OCI-LY7 (cell line): Measurements from ENCODE around the gene YY1. TPM values are rescaled to one million over a fixed set of nuclear protein-coding genes. Genes with fewer than 3 reads are reported as not detected.

Experiments
- BruUV-seq: library from RNA; stranded (reverse); fragments of 400-500 nt; replicated peaks from 2 replicates; lab custom pipeline; 2021; lab: Mats Ljungman, UMichigan
- CTCF ChIA-PET: fragments of 300-600 bp; sonication (Branson Sonifier 250); formaldehyde crosslinking; loops from one replicate; lab custom pipeline; 2022; ENCODE audit warnings: antibody characterized with exemption; ENCODE audit not compliant: unreplicated experiment; lab: Charles Lee
- POLR2A ChIA-PET: fragments of 300-600 bp; sonication (Branson Sonifier 250); formaldehyde crosslinking; loops from one replicate; lab custom pipeline; 2022; ENCODE audit warnings: antibody characterized with exemption; lab: Charles Lee
- DNase-seq: peaks from one replicate; pipeline ENCODE4 v3.0.0-alpha.2; 2015; ENCODE audit warnings: low spot score
- H2AFZ ChIP-seq: fragments of 200-600 bp; sonication (generic), shearing (Covaris generic); 2 replicates; pipeline ENCODE4 v1.6.1; 2014; ENCODE audit warnings: mild to moderate bottlenecking, antibody characterized with exemption, low read length, moderate library complexity
- H3K27ac ChIP-seq: fragments of 200-600 bp; sonication (generic); 2 replicates; pipeline ENCODE4 v1.5.1; 2014; ENCODE audit warnings: mixed run types, low read depth, mild to moderate bottlenecking, moderate library complexity, low read length, inconsistent platforms; ENCODE audit not compliant: poor library complexity, severe bottlenecking
- H3K36me3 ChIP-seq: fragments of 200-600 bp; sonication (generic); 2 replicates; pipeline ENCODE4 v1.6.1; 2014; ENCODE audit warnings: mild to moderate bottlenecking, antibody characterized with exemption, low read length, moderate library complexity, mixed read lengths; ENCODE audit not compliant: insufficient read depth
- H3K4me1 ChIP-seq: fragments of 200-600 bp; sonication (generic); 2 replicates; pipeline ENCODE4 v1.5.1; 2014; ENCODE audit warnings: mild to moderate bottlenecking, low read length; ENCODE audit not compliant: insufficient read depth, poor library complexity, severe bottlenecking
- H3K4me2 ChIP-seq: fragments of 200-600 bp; sonication (generic); 2 replicates; pipeline ENCODE4 v1.6.1; 2014; ENCODE audit warnings: mild to moderate bottlenecking, low read length
- H3K4me3 ChIP-seq: fragments of 200-600 bp; sonication (generic); 2 replicates; pipeline ENCODE4 v1.5.1; 2014; ENCODE audit warnings: mild to moderate bottlenecking, low read depth, low read length; ENCODE audit not compliant: poor library complexity, severe bottlenecking
- H3K79me2 ChIP-seq: fragments of 200-600 bp; sonication (generic); 2 replicates; pipeline ENCODE4 v1.6.1; 2016; ENCODE audit warnings: low read depth, mild to moderate bottlenecking, low read length, moderate library complexity, mixed read lengths; ENCODE audit not compliant: insufficient read depth
- H3K9me2 ChIP-seq: fragments of 200-600 bp; sonication (generic); 2 replicates; pipeline ENCODE4 v1.6.1; 2016; ENCODE audit warnings: mild to moderate bottlenecking, low read length, mixed read lengths; ENCODE audit not compliant: insufficient read depth
- H3K9me3 ChIP-seq: fragments of 200-600 bp; sonication (generic); 2 replicates; pipeline ENCODE4 v1.6.1; 2014; ENCODE audit warnings: mild to moderate bottlenecking, mixed run types, low read length, mixed read lengths
- H4K20me1 ChIP-seq: fragments of 200-600 bp; sonication (generic); 2 replicates; pipeline ENCODE4 v1.6.1; 2014; ENCODE audit warnings: mild to moderate bottlenecking, antibody characterized with exemption, low read length, moderate library complexity, mixed read lengths; ENCODE audit not compliant: insufficient read depth
- CTCF ChIP-seq: fragments of 200-600 bp; sonication (generic); conservative IDR thresholded peaks from 2 replicates; pipeline ENCODE4 v1.5.1; 2014; ENCODE audit warnings: mild to moderate bottlenecking, antibody characterized with exemption, low read length, moderate library complexity, mixed read lengths
- EZH2phosphoT487 ChIP-seq: fragments of 200-600 bp; sonication (generic); IDR thresholded peaks from 2 replicates; pipeline ENCODE4 v1.6.1; 2018; ENCODE audit warnings: low read depth, borderline replicate concordance, mild to moderate bottlenecking, mixed run types, antibody characterized with exemption, low read length, moderate library complexity, mixed read lengths
- intact Hi-C: fragments of 100-400 bp; cut with micrococcal nuclease; formaldehyde crosslinking; loops from one replicate; pipeline ENCODE4 v1.10.0; 2022; ENCODE audit not compliant: unreplicated experiment
- total RNA-seq, 2 experiments: library from RNA; depleted of rRNA in 1 of 2; stranded (reverse); fragments of >200 nt in 1 of 2; shearing (Covaris generic) in 1 of 2; gene quantifications; 2 replicates each; pipeline ENCODE4 v1.2.3, GENCODE V29; 2014 to 2022

YY1 gene
- total RNA-seq, 2 experiments from 2014 or later: 59.9 to 140 TPM

GRCh38 chr14:100320157-100320856, 81.4 kb downstream of the YY1 start:
- Histone ChIP-seq H4K20me1 (no peaks in the 10 kb centered on the region), H3K9me3 (no peaks in the 10 kb centered on the region), H3K79me2 (no peaks in the 10 kb centered on the region), H3K36me3 (no peaks in the 10 kb centered on the region), H3K4me3 (no peak overlapping the region), H3K4me1 (peaks cover 8% of the 10 kb centered on the region), H2AFZ (no peak overlapping the region), H3K9me2 (no peaks in the 10 kb centered on the region), H3K27ac (no peak overlapping the region), H3K4me2 (no peak overlapping the region)
- ChIA-PET POLR2A (no interaction called here), CTCF (no interaction called here)
- no peak for TF ChIP-seq CTCF
- TF ChIP-seq EZH2phosphoT487: no peak
- intact Hi-C loops: no loop called here
- no peak for DNase-seq
- no TSS peak for BruUV-seq

- TF ChIP-seq EZH2phosphoT487 (no peak), CTCF (no peak)
- DNase-seq: no peak
- intact Hi-C loops: no loop called here
- Histone ChIP-seq H3K4me3 (no peak overlapping the region), H3K4me1 (peaks cover 8% of the 10 kb centered on the region), H4K20me1 (no peaks in the 10 kb centered on the region), H3K27ac (no peak overlapping the region), H2AFZ (no peak overlapping the region), H3K9me2 (no peaks in the 10 kb centered on the region), H3K36me3 (no peaks in the 10 kb centered on the region), H3K9me3 (no peaks in the 10 kb centered on the region), H3K4me2 (no peak overlapping the region), H3K79me2 (no peaks in the 10 kb centered on the region)
- POLR2A ChIA-PET: interaction anchor here (0.5 kb wide), 1 partner anchor 33 kb away, joined by 3 read pairs; no protein-coding TSS in a partner anchor
- CTCF ChIA-PET: no interaction called here
- no TSS peak for BruUV-seq
Observed at GRCh38 chr14:100321473-100322137, 82.7 kb downstream of the YY1 start.
